Naive thymus-derived CD4-positive, alpha-beta T cell (primary cell): ENCODE measurements around the gene CXXC5. TPM values are rescaled to one million over a fixed set of nuclear protein-coding genes. Genes with fewer than 3 reads are reported as not detected.

Source experiments
- ATAC-seq: fragments of 150-1000 bp; cut with Tn5 transposase; 2 replicates; pipeline ENCODE4 v1.10.0; 2021; ENCODE audit warnings: mild to moderate bottlenecking, moderate library complexity
- CTCF ChIA-PET: fragments of 350-600 bp; sonication (Branson Sonifier 250); formaldehyde crosslinking; loops from one replicate; lab custom pipeline; 2021; ENCODE audit warnings: antibody characterized with exemption; lab: Charles Lee
- POLR2A ChIA-PET: fragments of 350-600 bp; sonication (Branson Sonifier 250); formaldehyde crosslinking; loops from one replicate; lab custom pipeline; 2021; ENCODE audit warnings: antibody characterized with exemption, inconsistent platforms; lab: Charles Lee
- DNase-seq, 9 donors: peaks; one replicate each; pipeline versions ENCODE4 v3.0.0 to v3.0.0-alpha.2; 2020 to 2022; ENCODE audit warnings: mixed read lengths in 1 of 9
- H3K27ac ChIP-seq: one replicate; pipeline ENCODE4 v1.7.0; 2013; ENCODE audit warnings: mild to moderate bottlenecking, low read depth, low read length, moderate library complexity
- H3K27me3 ChIP-seq, 2 donors: one replicate each; pipeline ENCODE4 v1.7.0; 2013; ENCODE audit warnings: low read length in 2 of 2, mild to moderate bottlenecking in 2 of 2, moderate library complexity in 2 of 2; ENCODE audit not compliant: control insufficient read depth in 2 of 2, insufficient read depth in 2 of 2
- H3K36me3 ChIP-seq, 3 experiments: 1 replicate in 2 of 3; 2 replicates in 1 of 3; pipeline ENCODE4 v1.7.0; 2013; ENCODE audit warnings: low read length in 3 of 3, mild to moderate bottlenecking in 3 of 3, moderate library complexity in 1 of 3; ENCODE audit not compliant: insufficient read depth in 3 of 3, control insufficient read depth in 2 of 3
- H3K4me1 ChIP-seq, 2 donors: one replicate each; pipeline ENCODE4 v1.7.0; 2013; ENCODE audit warnings: low read length in 2 of 2, mild to moderate bottlenecking in 2 of 2, moderate library complexity in 1 of 2; ENCODE audit not compliant: control insufficient read depth in 2 of 2, insufficient read depth in 2 of 2
- H3K4me3 ChIP-seq: 2 replicates; pipeline ENCODE4 v1.7.0; 2013; ENCODE audit warnings: mild to moderate bottlenecking, low read length
- H3K9me3 ChIP-seq, 3 experiments: 1 replicate in 2 of 3; 2 replicates in 1 of 3; pipeline ENCODE4 v1.7.0; 2013; ENCODE audit warnings: low read length in 3 of 3; ENCODE audit not compliant: control insufficient read depth in 2 of 3
- H3K27ac Mint-ChIP-seq, 9 donors: one replicate each; pipeline ENCODE4 v1.8.0; 2020 to 2022; ENCODE audit warnings: mixed read lengths in 9 of 9, mild to moderate bottlenecking in 8 of 9, moderate library complexity in 5 of 9, inconsistent platforms in 2 of 9
- H3K27me3 Mint-ChIP-seq, 5 donors: one replicate each; pipeline ENCODE4 v1.8.0; 2021 to 2022; ENCODE audit warnings: mixed read lengths in 5 of 5, mild to moderate bottlenecking in 1 of 5
- H3K36me3 Mint-ChIP-seq, 5 donors: one replicate each; pipeline ENCODE4 v1.8.0; 2020 to 2022; ENCODE audit warnings: mixed read lengths in 5 of 5, mild to moderate bottlenecking in 3 of 5, inconsistent platforms in 1 of 5
- H3K4me1 Mint-ChIP-seq, 7 donors: one replicate each; pipeline ENCODE4 v1.8.0; 2020 to 2022; ENCODE audit warnings: mixed read lengths in 7 of 7, mild to moderate bottlenecking in 3 of 7, inconsistent platforms in 1 of 7
- H3K4me3 Mint-ChIP-seq, 10 donors: one replicate each; pipeline ENCODE4 v1.8.0; 2020 to 2022; ENCODE audit warnings: mild to moderate bottlenecking in 10 of 10, mixed read lengths in 10 of 10, moderate library complexity in 6 of 10, inconsistent platforms in 2 of 10
- H3K9me3 Mint-ChIP-seq, 11 donors: one replicate each; pipeline ENCODE4 v1.8.0; 2020 to 2022; ENCODE audit warnings: mixed read lengths in 11 of 11, mild to moderate bottlenecking in 4 of 11, inconsistent platforms in 1 of 11, moderate library complexity in 1 of 11
- intact Hi-C, 2 donors: fragments of 100-400 bp; cut with micrococcal nuclease; formaldehyde crosslinking; loops; one replicate each; pipeline ENCODE4 v1.15.1; 2023
- polyA plus RNA-seq, 2 donors: library from polyadenylated mRNA; unstranded; fragments of 300-500 nt; fragmentation: Illumina TruSeq; gene quantifications; one replicate each; pipeline ENCODE4 v1.2.3, GENCODE V29; 2021
- total RNA-seq, 6 experiments: library from RNA in 5 of 6; stranded (reverse) in 5 of 6; gene quantifications; 1 replicate in 5 of 6; 2 replicates in 1 of 6; pipeline ENCODE4 v1.2.3 and lab custom pipeline; 2021 to 2026

The CXXC5 gene
- total and polyA plus RNA-seq, 7 experiments from 2014 or later: 0.73 to 21.4 (median 2.2) TPM

- H3K27me3 Mint-ChIP-seq: peaks cover 4 to 30% (median 13%) of the 10 kb centered on the region in 5 donors
- Histone ChIP-seq H3K27me3 (peaks cover 0 to 10% of the 10 kb centered on the region in 2 donors), H3K4me3 (no peak overlapping the region), H3K36me3 (no peaks in the 10 kb centered on the region), H3K4me1 (peaks cover 0 to 18% of the 10 kb centered on the region in 2 donors), H3K9me3 (no peaks in the 10 kb centered on the region), H3K27ac (no peak overlapping the region)
- DNase-seq: no peak
- H3K27ac Mint-ChIP-seq: peak overlapping the region in 3 of 9 donors; percentile 18 to 82 (median 48)
- no peak overlapping the region for H3K4me3 Mint-ChIP-seq
- H3K4me1 Mint-ChIP-seq: peaks cover 4 to 24% (median 17%) of the 10 kb centered on the region in 7 donors
- H3K9me3 Mint-ChIP-seq: peaks cover 0 to 9% (median 0%) of the 10 kb centered on the region in 11 donors
- no peak for ATAC-seq
- no peaks in the 10 kb centered on the region for H3K36me3 Mint-ChIP-seq
- intact Hi-C loops: no loop called here
- POLR2A ChIA-PET: interaction anchor here (0.5 to 1.2 kb wide), 2 partner anchors 15 to 1099 kb away, joined by 3 read pairs; no protein-coding TSS in a partner anchor
- CTCF ChIA-PET: interaction anchor here (0.6 to 0.7 kb wide), 2 partner anchors 9 to 10 kb away, joined by 3 to 4 read pairs; no protein-coding TSS in a partner anchor
These were observed 4.1 kb upstream of the CXXC5 start for GRCh38 chr5:139644001-139644456.

DNA sequence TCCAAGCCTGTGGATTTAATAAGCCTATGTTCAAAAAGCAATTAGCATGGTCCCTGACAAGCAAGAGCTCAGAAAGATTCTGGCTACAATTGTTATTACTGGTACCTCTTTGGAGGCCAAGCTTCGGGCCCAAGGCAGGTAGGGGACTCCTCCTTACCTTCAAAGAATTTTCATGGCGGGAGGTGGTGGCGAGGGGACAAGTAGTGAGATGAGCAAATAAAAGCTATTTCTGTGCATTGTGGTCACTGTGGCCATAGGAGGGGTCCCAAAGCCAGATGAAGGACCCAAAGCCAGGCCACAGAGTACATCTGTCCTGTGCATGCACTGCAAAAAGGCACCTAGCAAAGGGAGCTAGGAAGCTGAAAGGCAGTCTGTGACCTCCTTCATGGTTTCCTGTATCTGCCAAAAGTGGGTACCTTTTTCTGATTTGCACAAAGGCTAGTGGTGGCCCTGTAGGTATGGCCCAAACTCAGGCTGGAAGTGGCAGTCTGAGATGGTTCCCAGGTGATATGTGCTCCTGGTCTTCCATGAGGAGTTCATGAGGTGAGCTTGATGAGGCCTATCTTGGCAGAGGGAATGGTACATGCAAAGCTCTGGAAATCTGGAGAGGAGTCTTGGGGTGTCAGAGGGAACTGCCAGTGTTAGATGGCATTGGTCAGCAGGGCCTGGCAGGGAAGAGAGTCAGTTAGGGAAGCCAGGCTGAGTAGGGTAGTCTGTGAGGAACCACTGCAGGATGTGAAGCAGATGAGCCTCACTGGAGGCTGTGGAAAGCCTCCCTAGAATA is 3.3 kb upstream of the CXXC5 start:
- Mint-ChIP-seq H3K4me3 (no peak overlapping the region), H3K27me3 (peaks cover 8 to 37% (median 18%) of the 10 kb centered on the region in 5 donors), H3K36me3 (no peaks in the 10 kb centered on the region), H3K27ac (peak overlapping the region in 1 of 9 donors; percentile 18), H3K4me1 (peaks cover 7 to 24% (median 19%) of the 10 kb centered on the region in 7 donors), H3K9me3 (peaks cover 0 to 10% (median 0%) of the 10 kb centered on the region in 11 donors)
- Histone ChIP-seq H3K4me3 (no peak overlapping the region), H3K9me3 (no peaks in the 10 kb centered on the region), H3K27ac (no peak overlapping the region), H3K36me3 (no peaks in the 10 kb centered on the region), H3K27me3 (peaks cover 0 to 15% of the 10 kb centered on the region in 2 donors), H3K4me1 (peaks cover 0 to 26% of the 10 kb centered on the region in 2 donors)
- ChIA-PET CTCF (interaction anchor here (0.6 to 2.4 kb wide), 3 partner anchors 11 to 120 kb away, joined by 4 to 8 read pairs (median 4); no protein-coding TSS in a partner anchor), POLR2A (interaction anchor here (0.5 to 1.8 kb wide), 6 partner anchors 9 to 1099 kb away, joined by 3 to 7 read pairs (median 3); no protein-coding TSS in a partner anchor)
- ATAC-seq (no peak), DNase-seq (no peak)
- intact Hi-C loops: loop anchor here in 1 of 2 donors (1.0 kb wide), 1 partner anchor 9 kb away; no protein-coding TSS in a partner anchor

- ATAC-seq (no peak), DNase-seq (no peak)
- Mint-ChIP-seq H3K4me3 (peak overlapping the region in 1 of 10 donors; percentile 2), H3K27me3 (peaks cover 10 to 41% (median 23%) of the 10 kb centered on the region in 5 donors), H3K36me3 (no peaks in the 10 kb centered on the region), H3K4me1 (peaks cover 9 to 29% (median 21%) of the 10 kb centered on the region in 7 donors), H3K9me3 (peaks cover 0 to 10% (median 0%) of the 10 kb centered on the region in 11 donors), H3K27ac (peak overlapping the region in 1 of 9 donors; percentile 32)
- Histone ChIP-seq H3K27ac (no peak overlapping the region), H3K4me3 (no peak overlapping the region), H3K4me1 (peaks cover 0 to 32% of the 10 kb centered on the region in 2 donors), H3K27me3 (peaks cover 0 to 17% of the 10 kb centered on the region in 2 donors), H3K36me3 (no peaks in the 10 kb centered on the region), H3K9me3 (no peaks in the 10 kb centered on the region)
- intact Hi-C loops: loop anchor here in 1 of 2 donors (1.0 kb wide), 1 partner anchor 9 kb away; no protein-coding TSS in a partner anchor
- ChIA-PET CTCF (interaction anchor here (1.1 to 2.4 kb wide), 2 partner anchors 11 to 120 kb away, joined by 4 to 8 read pairs; no protein-coding TSS in a partner anchor), POLR2A (interaction anchor here (0.6 to 1.8 kb wide), 3 partner anchors 9 to 85 kb away, joined by 3 to 7 read pairs (median 3); no protein-coding TSS in a partner anchor)
These were observed 2.7 kb upstream of the CXXC5 start for GRCh38 chr5:139645430-139645871.

DNA sequence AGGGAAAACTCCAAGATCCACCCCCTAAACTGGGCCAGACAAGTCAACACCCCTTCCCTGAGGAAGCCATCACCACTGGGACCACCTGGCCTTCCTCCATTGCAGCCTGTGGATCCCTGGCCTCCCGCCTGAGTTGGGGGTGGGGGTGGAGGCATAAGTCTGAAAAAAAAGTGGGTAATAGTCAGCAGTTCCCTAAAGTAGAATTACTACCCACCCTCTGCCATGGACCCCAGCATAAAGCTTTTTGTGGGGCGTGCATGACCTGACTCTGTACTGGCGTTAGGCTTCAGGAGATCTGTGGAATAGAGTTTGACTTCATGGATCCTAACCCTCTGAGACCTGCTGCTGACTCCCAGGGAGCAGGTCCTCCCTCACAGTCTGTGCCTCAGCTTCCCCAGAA is 2.0 kb upstream of the CXXC5 start:
- ChIA-PET POLR2A (interaction anchor here (1.1 to 1.8 kb wide), 2 partner anchors 10 to 13 kb away, joined by 3 to 7 read pairs; no protein-coding TSS in a partner anchor), CTCF (interaction anchor here (0.9 to 2.4 kb wide), 3 partner anchors 10 to 119 kb away, joined by 3 to 8 read pairs (median 4); no protein-coding TSS in a partner anchor)
- Histone ChIP-seq H3K9me3 (no peaks in the 10 kb centered on the region), H3K36me3 (no peaks in the 10 kb centered on the region), H3K4me1 (peaks cover 0 to 38% of the 10 kb centered on the region in 2 donors), H3K4me3 (no peak overlapping the region), H3K27ac (no peak overlapping the region), H3K27me3 (peaks cover 0 to 22% of the 10 kb centered on the region in 2 donors)
- Mint-ChIP-seq H3K27ac (no peak overlapping the region), H3K9me3 (peaks cover 0 to 9% (median 0%) of the 10 kb centered on the region in 11 donors), H3K27me3 (peaks cover 10 to 47% (median 27%) of the 10 kb centered on the region in 5 donors), H3K4me1 (peaks cover 12 to 35% (median 21%) of the 10 kb centered on the region in 7 donors), H3K36me3 (no peaks in the 10 kb centered on the region), H3K4me3 (peak overlapping the region in 5 of 10 donors; percentile 22 to 89 (median 42))
- intact Hi-C loops: no loop called here
- ATAC-seq (no peak), DNase-seq (no peak)

DNA sequence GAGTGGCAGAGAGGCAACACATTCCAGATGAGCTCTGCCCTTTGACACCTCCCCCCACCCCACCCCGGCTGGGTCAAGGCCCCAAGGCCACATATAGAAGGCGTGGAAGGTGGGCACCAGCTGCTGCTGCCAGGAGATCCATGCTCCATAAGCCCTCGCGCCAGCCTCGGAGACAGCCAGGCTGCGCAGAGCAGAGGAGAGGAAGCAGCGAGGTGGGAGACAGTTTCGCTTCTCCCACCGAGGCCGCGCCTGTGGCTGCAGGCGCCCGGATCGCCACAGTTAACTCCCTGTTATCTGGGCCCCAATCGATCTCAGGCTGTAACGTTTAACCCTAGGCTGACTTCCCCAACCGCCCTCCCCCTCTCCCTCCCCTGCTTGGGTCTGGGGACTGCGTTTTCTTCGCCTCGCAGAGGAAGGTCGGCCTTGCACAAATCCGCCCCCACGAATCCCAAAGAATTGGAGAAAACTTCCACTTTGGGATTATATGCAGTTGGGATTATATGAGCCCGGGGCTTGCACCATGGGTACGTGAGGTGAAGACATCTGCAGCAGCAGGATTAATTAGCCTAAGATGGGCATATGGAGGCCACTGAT is 1.1 kb upstream of the CXXC5 start:
- Mint-ChIP-seq H3K27ac (no peak overlapping the region), H3K36me3 (no peaks in the 10 kb centered on the region), H3K27me3 (peaks cover 18 to 56% (median 32%) of the 10 kb centered on the region in 5 donors), H3K9me3 (peaks cover 0 to 10% (median 0%) of the 10 kb centered on the region in 11 donors), H3K4me3 (peak overlapping the region; percentile 22 to 89 (median 66)), H3K4me1 (peaks cover 15 to 43% (median 27%) of the 10 kb centered on the region in 7 donors)
- no peak for ATAC-seq
- Histone ChIP-seq H3K27me3 (peaks cover 2 to 30% of the 10 kb centered on the region in 2 donors), H3K4me3 (no peak overlapping the region), H3K36me3 (no peaks in the 10 kb centered on the region), H3K9me3 (no peaks in the 10 kb centered on the region), H3K4me1 (peaks cover 6 to 39% of the 10 kb centered on the region in 2 donors), H3K27ac (no peak overlapping the region)
- CTCF ChIA-PET: interaction anchor here (0.9 to 2.4 kb wide), 3 partner anchors 11 to 13 kb away, joined by 3 to 8 read pairs (median 6); no protein-coding TSS in a partner anchor
- POLR2A ChIA-PET: interaction anchor here (1.8 kb wide), 1 partner anchor 11 kb away, joined by 7 read pairs; no protein-coding TSS in a partner anchor
- intact Hi-C loops: no loop called here
- no peak for DNase-seq
